ENCODE measurements around the gene C16orf74. TPM values are rescaled to one million over a fixed set of nuclear protein-coding genes. Genes with fewer than 3 reads are reported as not detected.

C16orf74 gene
- total RNA-seq, 3 donors from 2014 or later, result 0.73 to 1.3 (median 1.0) TPM

- TF ChIP-seq CTCF (IDR thresholded peaks at IDR 0.05), result no peak
- no peaks in the 10 kb centered on the region for H3K36me3 ChIP-seq (ENCODE audit: low read depth)
- DNase-seq, result no peak
- H3K4me1 ChIP-seq (ENCODE audit: low read depth), result no peaks in the 10 kb centered on the region
- H3K4me3 ChIP-seq, result no peak overlapping the region
- H3K9me3 ChIP-seq, result no peaks in the 10 kb centered on the region
- ATAC-seq, result no peak
- intact Hi-C loops (cut with DNase I, micrococcal nuclease), result no loop called here
Measured at GRCh38 chr16:85765767-85766166, 14.9 kb upstream of the C16orf74 start.

- intact Hi-C loops (cut with DNase I, micrococcal nuclease), result no loop called here
- ATAC-seq, result no peak
Measured at GRCh38 chr16:85765211-85765610, 14.3 kb upstream of the C16orf74 start.

GRCh38 chr16:85763616-85764015 is 12.7 kb upstream of the C16orf74 start:
- no peak for ATAC-seq
- no peak overlapping the region for H3K4me3 ChIP-seq
- H3K4me1 ChIP-seq (ENCODE audit: low read depth), result no peaks in the 10 kb centered on the region
- DNase-seq, result no peak
- H3K9me3 ChIP-seq, result no peaks in the 10 kb centered on the region
- no peak for TF ChIP-seq CTCF (IDR thresholded peaks at IDR 0.05)
- no peaks in the 10 kb centered on the region for H3K36me3 ChIP-seq (ENCODE audit: low read depth)
- intact Hi-C loops (cut with DNase I, micrococcal nuclease), result no loop called here

More at GRCh38 chr16:85765211-85765610, 14.3 kb upstream of the C16orf74 start:
- Histone ChIP-seq H3K36me3 (ENCODE audit: low read depth) (no peaks in the 10 kb centered on the region), H3K9me3 (no peaks in the 10 kb centered on the region), H3K4me1 (ENCODE audit: low read depth) (no peaks in the 10 kb centered on the region), H3K4me3 (no peak overlapping the region)
- no peak for TF ChIP-seq CTCF (IDR thresholded peaks at IDR 0.05)
- DNase-seq, result no peak

GRCh38 chr16:85762970-85763369 is 12.1 kb upstream of the C16orf74 start:
- no peaks in the 10 kb centered on the region for H3K4me1 ChIP-seq (ENCODE audit: low read depth)
- intact Hi-C loops (cut with DNase I, micrococcal nuclease), result no loop called here

DNA sequence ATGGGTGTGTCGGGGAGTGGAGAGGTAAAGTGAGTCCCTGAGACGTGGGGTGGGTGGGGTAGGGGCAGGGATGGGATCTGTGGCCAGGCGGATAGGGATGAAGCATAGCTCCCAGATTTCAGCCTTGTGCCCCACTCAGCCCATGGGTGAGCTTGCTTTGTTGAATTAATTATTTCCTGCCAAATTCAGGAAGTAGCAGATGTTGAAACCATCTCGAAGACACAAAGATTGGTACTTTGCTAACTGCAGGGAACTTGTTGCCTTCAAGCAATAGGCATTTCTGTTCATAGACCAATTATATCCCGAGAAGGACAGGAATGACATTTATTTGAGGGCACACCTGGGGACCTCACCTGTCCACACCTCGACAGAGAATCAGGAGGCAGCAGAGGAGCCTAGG is 11.0 kb upstream of the C16orf74 start:
- ATAC-seq, result no peak
- Histone ChIP-seq H3K36me3 (ENCODE audit: low read depth) (no peaks in the 10 kb centered on the region), H3K4me3 (no peak overlapping the region), H3K9me3 (no peaks in the 10 kb centered on the region), H3K4me1 (ENCODE audit: low read depth) (no peaks in the 10 kb centered on the region)
- intact Hi-C loops (cut with DNase I, micrococcal nuclease), result no loop called here
- no peak for TF ChIP-seq CTCF (IDR thresholded peaks at IDR 0.05)
- no peak for DNase-seq

More at GRCh38 chr16:85762970-85763369, 12.1 kb upstream of the C16orf74 start:
- TF ChIP-seq CTCF (IDR thresholded peaks at IDR 0.05), result no peak
- H3K36me3 ChIP-seq (ENCODE audit: low read depth), result no peaks in the 10 kb centered on the region
- no peak for ATAC-seq
- H3K4me3 ChIP-seq, result no peak overlapping the region
- no peak for DNase-seq
- H3K9me3 ChIP-seq, result no peaks in the 10 kb centered on the region
